Glomerular visceral epithelial cell (primary cell): Measurements from ENCODE around the gene PPP3R1.

Source experiments
- DNase-seq: peaks from one replicate; pipeline ENCODE4 v3.0.0-alpha.2; 2016; ENCODE audit errors: extremely low spot score

PPP3R1 gene

GRCh38 chr2:68258851-68259250 is 6.5 kb upstream of the PPP3R1 start:
- DNase-seq: no peak

GRCh38 chr2:68256093-68256450 is 3.7 kb upstream of the PPP3R1 start:
- no peak for DNase-seq

GRCh38 chr2:68253219-68254068 is 1.1 kb upstream of the PPP3R1 start:
- peak; percentile 13 for DNase-seq

- peak; percentile 4 for DNase-seq
Observed at GRCh38 chr2:68251855-68252399, 405 bp downstream of the PPP3R1 start.

GRCh38 chr2:68251187-68251854 is 1.0 kb downstream of the PPP3R1 start:
- DNase-seq: peak; percentile 71

- no peak for DNase-seq
Observed at GRCh38 chr2:68250652-68251186, 1.6 kb downstream of the PPP3R1 start.

- DNase-seq: no peak
Observed at GRCh38 chr2:68250196-68250595, 2.1 kb downstream of the PPP3R1 start.

GRCh38 chr2:68248806-68249205 is 3.5 kb downstream of the PPP3R1 start:
- no peak for DNase-seq

GRCh38 chr2:68248361-68248760 is 4.0 kb downstream of the PPP3R1 start:
- DNase-seq: no peak

- no peak for DNase-seq
Observed at GRCh38 chr2:68246396-68246795, 5.9 kb downstream of the PPP3R1 start.

- DNase-seq: no peak
Observed at GRCh38 chr2:68245672-68246071, 6.7 kb downstream of the PPP3R1 start.

GRCh38 chr2:68245066-68245465 is 7.3 kb downstream of the PPP3R1 start:
- DNase-seq: no peak

GRCh38 chr2:68244456-68244855 is 7.9 kb downstream of the PPP3R1 start:
- DNase-seq: no peak

- no peak for DNase-seq
Observed at GRCh38 chr2:68241732-68242131, 10.6 kb downstream of the PPP3R1 start.

GRCh38 chr2:68240446-68240845 is 11.9 kb downstream of the PPP3R1 start:
- DNase-seq: no peak

GRCh38 chr2:68238955-68239822 is 13.1 kb downstream of the PPP3R1 start:
- no peak for DNase-seq

- DNase-seq: no peak
Observed at GRCh38 chr2:68237976-68238580, 14.3 kb downstream of the PPP3R1 start.

- no peak for DNase-seq
Observed at GRCh38 chr2:68237404-68237803, 14.9 kb downstream of the PPP3R1 start.

GRCh38 chr2:68236876-68237275 is 15.5 kb downstream of the PPP3R1 start:
- no peak for DNase-seq

- DNase-seq: no peak
Observed at GRCh38 chr2:68236103-68236734, 16.1 kb downstream of the PPP3R1 start.

- DNase-seq: no peak
Observed at GRCh38 chr2:68235090-68235489, 17.2 kb downstream of the PPP3R1 start.
